MG63 (cell line): ENCODE measurements around the gene KCNAB2. TPM values are rescaled to one million over a fixed set of nuclear protein-coding genes. Genes with fewer than 3 reads are reported as not detected.
A peak's percentile ranks its signal among the peaks of the same experiment; 100 is the strongest.

Experiments used
- DNase-seq: peaks from one replicate; pipeline ENCODE4 v3.0.0-alpha.2; 2020
- H3K27me3 ChIP-seq: fragments of 250-450 bp; sonication (Bioruptor Pico); 2 replicates; pipeline ENCODE4 v1.5.1; 2020; ENCODE audit warnings: mild to moderate bottlenecking, moderate library complexity
- H3K36me3 ChIP-seq: fragments of 250-450 bp; sonication (Bioruptor Pico); 2 replicates; pipeline ENCODE4 v1.5.1; 2020; ENCODE audit warnings: mild to moderate bottlenecking, moderate library complexity
- H3K4me3 ChIP-seq: fragments of 250-450 bp; sonication (Bioruptor Pico); 2 replicates; pipeline ENCODE4 v1.5.1; 2020; ENCODE audit warnings: mild to moderate bottlenecking, moderate library complexity
- H3K9me3 ChIP-seq: fragments of 250-450 bp; sonication (Bioruptor Pico); 2 replicates; pipeline ENCODE4 v1.5.1; 2020; ENCODE audit warnings: mild to moderate bottlenecking, moderate library complexity
- total RNA-seq: library from RNA; depleted of rRNA; stranded (reverse); fragments of >200 nt; shearing (Covaris generic); gene quantifications from 2 replicates; pipeline ENCODE4 v1.2.3, GENCODE V29; 2014; ENCODE audit warnings: low replicate concordance

The KCNAB2 gene
- total RNA-seq, 1 experiment from 2014 or later = 6.2 TPM

- no peak for DNase-seq
- Histone ChIP-seq H3K27me3 (no peaks in the 10 kb centered on the region), H3K36me3 (no peaks in the 10 kb centered on the region), H3K9me3 (no peaks in the 10 kb centered on the region), H3K4me3 (no peak overlapping the region)
Observed at GRCh38 chr1:6094801-6095505, 49.3 kb downstream of the KCNAB2 start.

- no peak for DNase-seq
- Histone ChIP-seq H3K36me3 (no peaks in the 10 kb centered on the region), H3K27me3 (no peaks in the 10 kb centered on the region), H3K4me3 (no peak overlapping the region), H3K9me3 (no peaks in the 10 kb centered on the region)
Observed at GRCh38 chr1:6095511-6096242, 50.0 kb downstream of the KCNAB2 start.

- Histone ChIP-seq H3K9me3 (no peaks in the 10 kb centered on the region), H3K27me3 (no peaks in the 10 kb centered on the region), H3K36me3 (no peaks in the 10 kb centered on the region), H3K4me3 (no peak overlapping the region)
- no peak for DNase-seq
Observed at GRCh38 chr1:6096243-6097116, 50.8 kb downstream of the KCNAB2 start.

GRCh38 chr1:6097117-6097595 is 51.5 kb downstream of the KCNAB2 start:
- Histone ChIP-seq H3K36me3 (no peaks in the 10 kb centered on the region), H3K9me3 (no peaks in the 10 kb centered on the region), H3K4me3 (no peak overlapping the region), H3K27me3 (no peaks in the 10 kb centered on the region)
- no peak for DNase-seq

- DNase-seq = no peak
- Histone ChIP-seq H3K9me3 (no peaks in the 10 kb centered on the region), H3K27me3 (no peaks in the 10 kb centered on the region), H3K36me3 (no peaks in the 10 kb centered on the region), H3K4me3 (no peak overlapping the region)
Observed at GRCh38 chr1:6097824-6098223, 52.1 kb downstream of the KCNAB2 start.

GRCh38 chr1:6098303-6099215 is 52.9 kb downstream of the KCNAB2 start:
- peak; percentile 9 for DNase-seq
- Histone ChIP-seq H3K4me3 (no peak overlapping the region), H3K9me3 (no peaks in the 10 kb centered on the region), H3K36me3 (no peaks in the 10 kb centered on the region), H3K27me3 (no peaks in the 10 kb centered on the region)

- H3K9me3 ChIP-seq = no peaks in the 10 kb centered on the region
- H3K4me3 ChIP-seq = no peak overlapping the region
- H3K36me3 ChIP-seq = no peaks in the 10 kb centered on the region
- no peak for DNase-seq
- no peaks in the 10 kb centered on the region for H3K27me3 ChIP-seq
Observed at GRCh38 chr1:6099297-6099696, 53.6 kb downstream of the KCNAB2 start.

GRCh38 chr1:6099787-6100765 is 54.4 kb downstream of the KCNAB2 start:
- Histone ChIP-seq H3K9me3 (no peaks in the 10 kb centered on the region), H3K36me3 (no peaks in the 10 kb centered on the region), H3K27me3 (no peaks in the 10 kb centered on the region), H3K4me3 (no peak overlapping the region)
- DNase-seq = no peak

- no peak for DNase-seq
- Histone ChIP-seq H3K4me3 (no peak overlapping the region), H3K9me3 (no peaks in the 10 kb centered on the region), H3K36me3 (no peaks in the 10 kb centered on the region), H3K27me3 (no peaks in the 10 kb centered on the region)
Observed at GRCh38 chr1:6100861-6101783, 55.4 kb downstream of the KCNAB2 start.

GRCh38 chr1:6101826-6102531 is 56.3 kb downstream of the KCNAB2 start:
- no peaks in the 10 kb centered on the region for H3K27me3 ChIP-seq
- no peak for DNase-seq
- H3K9me3 ChIP-seq = no peaks in the 10 kb centered on the region
- no peak overlapping the region for H3K4me3 ChIP-seq
- no peaks in the 10 kb centered on the region for H3K36me3 ChIP-seq

- DNase-seq = no peak
- H3K4me3 ChIP-seq = no peak overlapping the region
- no peaks in the 10 kb centered on the region for H3K27me3 ChIP-seq
- H3K9me3 ChIP-seq = no peaks in the 10 kb centered on the region
- no peaks in the 10 kb centered on the region for H3K36me3 ChIP-seq
Observed at GRCh38 chr1:6102532-6102845, 56.8 kb downstream of the KCNAB2 start.

- Histone ChIP-seq H3K4me3 (no peak overlapping the region), H3K9me3 (no peaks in the 10 kb centered on the region), H3K36me3 (no peaks in the 10 kb centered on the region), H3K27me3 (no peaks in the 10 kb centered on the region)
- no peak for DNase-seq
Observed at GRCh38 chr1:6103111-6103853, 57.6 kb downstream of the KCNAB2 start.

GRCh38 chr1:6103854-6104530 is 58.3 kb downstream of the KCNAB2 start:
- no peak for DNase-seq
- Histone ChIP-seq H3K9me3 (no peaks in the 10 kb centered on the region), H3K4me3 (no peak overlapping the region), H3K27me3 (no peaks in the 10 kb centered on the region), H3K36me3 (no peaks in the 10 kb centered on the region)
